IMR-90 (cell line): ENCODE results near the gene FAXDC2. TPM values are rescaled to one million over a fixed set of nuclear protein-coding genes. Genes with fewer than 3 reads are reported as not detected.

Experiments
- ATAC-seq: fragments of 200-7000 bp; cut with Tn5 transposase; 2 replicates; pipeline ENCODE4 v1.9.1; 2020; ENCODE audit warnings: low read depth, mild to moderate bottlenecking, moderate library complexity
- BruUV-seq: library from RNA; stranded (reverse); fragments of 400-500 nt; replicated peaks from 2 replicates; lab custom pipeline; 2021; lab: Mats Ljungman, UMichigan
- CTCF ChIA-PET: fragments of 300-600 bp; formaldehyde crosslinking; extraction: SDS; loops from one replicate; lab custom pipeline; 2021; ENCODE audit warnings: antibody characterized with exemption; lab: Yijun Ruan, JAX
- POLR2A ChIA-PET: fragments of 300-600 bp; sonication (Branson Sonifier 250); formaldehyde crosslinking; loops from one replicate; lab custom pipeline; 2022; ENCODE audit warnings: antibody characterized with exemption; ENCODE audit not compliant: unreplicated experiment; lab: Charles Lee
- DNase-seq: peaks from one replicate; pipeline ENCODE4 v3.0.0; 2013
- H2AFZ ChIP-seq: replicated peaks from 2 replicates; pipeline ENCODE3; 2013; ENCODE audit warnings: low read length, mild to moderate bottlenecking; ENCODE audit not compliant: poor library complexity
- H2AK5ac ChIP-seq: 2 replicates; pipeline ENCODE4 v1.6.1; 2013; ENCODE audit warnings: low read depth, low read length, inconsistent platforms
- H2AK9ac ChIP-seq: replicated peaks from 2 replicates; pipeline ENCODE3; 2013; ENCODE audit warnings: mild to moderate bottlenecking, low read depth, low read length, moderate library complexity; ENCODE audit not compliant: poor library complexity
- H2BK120ac ChIP-seq: 2 replicates; pipeline ENCODE4 v1.6.1; 2013; ENCODE audit warnings: low read depth, low read length, inconsistent platforms
- H2BK15ac ChIP-seq: 3 replicates; pipeline ENCODE4 v1.6.1; 2013; ENCODE audit warnings: low read depth, low read length, inconsistent platforms
- H2BK20ac ChIP-seq: 2 replicates; pipeline ENCODE4 v1.6.1; 2013; ENCODE audit warnings: low read depth, mild to moderate bottlenecking, inconsistent platforms, low read length, moderate library complexity
- H2BK5ac ChIP-seq: 2 replicates; pipeline ENCODE4 v1.6.1; 2013; ENCODE audit warnings: mild to moderate bottlenecking, low read depth, low read length, inconsistent platforms; ENCODE audit not compliant: poor library complexity, severe bottlenecking
- H3K14ac ChIP-seq: replicated peaks from 2 replicates; pipeline ENCODE4 v1.6.1; 2013; ENCODE audit warnings: low read depth, low read length, inconsistent platforms
- H3K18ac ChIP-seq: 2 replicates; pipeline ENCODE4 v1.6.1; 2013; ENCODE audit warnings: low read depth, low read length, control low read depth
- H3K23ac ChIP-seq: 2 replicates; pipeline ENCODE4 v1.6.1; 2013; ENCODE audit warnings: low read depth, low read length, inconsistent platforms
- H3K27ac ChIP-seq: 2 replicates; pipeline ENCODE4 v1.5.1; 2013; ENCODE audit warnings: mild to moderate bottlenecking, control low read depth, low read length; ENCODE audit not compliant: insufficient read depth
- H3K27me3 ChIP-seq: 2 replicates; pipeline ENCODE4 v1.6.1; 2013; ENCODE audit warnings: low read length; ENCODE audit not compliant: control insufficient read depth, insufficient read depth
- H3K36me3 ChIP-seq: 2 replicates; pipeline ENCODE4 v1.6.1; 2013; ENCODE audit warnings: low read length, mixed read lengths; ENCODE audit not compliant: control insufficient read depth, insufficient read depth
- H3K4ac ChIP-seq: 2 replicates; pipeline ENCODE4 v1.6.1; 2013; ENCODE audit warnings: low read depth, low read length, inconsistent platforms
- H3K4me1 ChIP-seq: 2 replicates; pipeline ENCODE4 v1.6.1; 2013; ENCODE audit warnings: low read length, mixed read lengths; ENCODE audit not compliant: control insufficient read depth, insufficient read depth
- H3K4me2 ChIP-seq: 2 replicates; pipeline ENCODE4 v1.6.1; 2013; ENCODE audit warnings: low read depth, mild to moderate bottlenecking, control low read depth, low read length, moderate library complexity
- H3K4me3 ChIP-seq: 2 replicates; pipeline ENCODE4 v1.5.1; 2013; ENCODE audit warnings: low read depth, mild to moderate bottlenecking, control low read depth, low read length, moderate library complexity; ENCODE audit not compliant: insufficient read depth
- H3K56ac ChIP-seq: 2 replicates; pipeline ENCODE4 v1.6.1; 2013; ENCODE audit warnings: low read length, inconsistent platforms; ENCODE audit not compliant: insufficient read depth; ENCODE audit errors: extremely low read depth
- H3K79me1 ChIP-seq, 2 experiments: 2 replicates each; pipeline ENCODE4 v1.6.1; 2013; ENCODE audit warnings: low read length in 2 of 2, inconsistent platforms in 1 of 2, low read depth in 1 of 2
- H3K9ac ChIP-seq: 2 replicates; pipeline ENCODE4 v1.6.1; 2013; ENCODE audit warnings: low read depth, low read length, control low read depth
- H3K9me1 ChIP-seq: 2 replicates; pipeline ENCODE4 v1.6.1; 2013; ENCODE audit warnings: low read length, inconsistent platforms; ENCODE audit not compliant: insufficient read depth
- H3K9me3 ChIP-seq: 2 replicates; pipeline ENCODE4 v1.6.1; 2013; ENCODE audit warnings: low read length; ENCODE audit not compliant: control insufficient read depth, insufficient read depth
- H4K20me1 ChIP-seq: 2 replicates; pipeline ENCODE4 v1.6.1; 2013; ENCODE audit warnings: low read length, inconsistent platforms; ENCODE audit not compliant: insufficient read depth
- H4K5ac ChIP-seq: 2 replicates; pipeline ENCODE4 v1.6.1; 2013; ENCODE audit warnings: mild to moderate bottlenecking, low read depth, low read length, control low read depth
- H4K8ac ChIP-seq, 2 experiments: 2 replicates each; pipeline ENCODE4 v1.6.1; 2013; ENCODE audit warnings: low read depth in 2 of 2, low read length in 2 of 2, control low read depth in 1 of 2, inconsistent platforms in 1 of 2
- H4K91ac ChIP-seq: 2 replicates; pipeline ENCODE4 v1.6.1; 2013; ENCODE audit warnings: low read depth, low read length, inconsistent platforms; ENCODE audit not compliant: insufficient read depth
- CEBPB ChIP-seq: IDR thresholded peaks from 2 replicates; pipeline ENCODE4 v1.6.1; 2012; ENCODE audit warnings: low read depth, low read length, improper control_type of control experiment
- CHD1 ChIP-seq: IDR thresholded peaks from 2 replicates; pipeline ENCODE4 v1.6.1; 2012; ENCODE audit warnings: low read depth, low read length, improper control_type of control experiment
- CTCF ChIP-seq: conservative IDR thresholded peaks from 2 replicates; pipeline ENCODE4 v1.5.1; 2012; ENCODE audit warnings: mild to moderate bottlenecking, low read depth, low read length, improper control_type of control experiment
- POLR2A ChIP-seq: IDR thresholded peaks from 2 replicates; pipeline ENCODE4 v1.6.1; 2012; ENCODE audit warnings: mild to moderate bottlenecking, low read depth, low read length
- RAD21 ChIP-seq: IDR thresholded peaks from 2 replicates; pipeline ENCODE4 v1.6.1; 2012; ENCODE audit warnings: low read length, improper control_type of control experiment
- RFX5 ChIP-seq: IDR thresholded peaks from 2 replicates; pipeline ENCODE4 v1.8.0; 2012; ENCODE audit warnings: low read depth, mild to moderate bottlenecking, low read length, moderate library complexity
- SMC3 ChIP-seq: fragments of 150-350 bp; IDR thresholded peaks from 2 replicates; pipeline ENCODE4 v1.6.1; 2016; ENCODE audit warnings: low read depth, mild to moderate bottlenecking, antibody characterized with exemption, low read length, moderate library complexity
- USF2 ChIP-seq: fragments of 150-350 bp; IDR thresholded peaks from 2 replicates; pipeline ENCODE4 v1.6.1; 2017; ENCODE audit warnings: mild to moderate bottlenecking, antibody characterized with exemption, low read length, low read depth
- WGBS, 2 experiments: methylation state at CpG; one replicate each; pipeline versions ENCODE4 v1.1.5 to v1.1.7; 2013; ENCODE audit warnings: missing lambda C conversion rate in 2 of 2; ENCODE audit not compliant: insufficient read length in 1 of 2; ENCODE audit errors: extremely low coverage in 2 of 2; 5-methylcytosine and 5-hydroxymethylcytosine counted together
- dilution Hi-C: fragments of 300-500 bp; cut with HindIII; formaldehyde crosslinking; loops from one replicate; pipeline ENCODE4 v1.14.3; 2018; ENCODE audit warnings: low sequenced_read_pairs; ENCODE audit not compliant: unreplicated experiment
- in situ Hi-C: fragments of 300-500 bp; cut with MboI; formaldehyde crosslinking; loops from 3 replicates; pipeline ENCODE4 v1.14.3; 2019; ENCODE audit warnings: low sequenced_read_pairs, inconsistent platforms, mixed read lengths
- intact Hi-C: fragments of 100-400 bp; cut with micrococcal nuclease; formaldehyde crosslinking; loops from 2 replicates; pipeline ENCODE4 v1.10.0; 2022
- polyA plus RNA-seq, 3 experiments: library from polyadenylated mRNA; depleted of rRNA; stranded (reverse); fragments of >200 nt; gene quantifications; 2 replicates each; pipeline ENCODE4 v1.2.3, GENCODE V29; 2012; ENCODE audit warnings: low replicate concordance in 1 of 3
- total RNA-seq: library from RNA; depleted of rRNA; stranded (reverse); fragments of >200 nt; gene quantifications from 2 replicates; pipeline ENCODE4 v1.2.3, GENCODE V29; 2012
- TF ChIP-seq, protein P1 (sequence below): fragments of 150-350 bp; IDR thresholded peaks from 2 replicates; pipeline ENCODE4 v1.6.1; 2016; ENCODE audit warnings: low read depth, mild to moderate bottlenecking, low read length, moderate library complexity, borderline replicate concordance

Gene FAXDC2
- total and polyA plus RNA-seq, 2 of the 4 experiments (the other 2 are of a cell fraction) = 4.3 to 8.9 TPM

DNA sequence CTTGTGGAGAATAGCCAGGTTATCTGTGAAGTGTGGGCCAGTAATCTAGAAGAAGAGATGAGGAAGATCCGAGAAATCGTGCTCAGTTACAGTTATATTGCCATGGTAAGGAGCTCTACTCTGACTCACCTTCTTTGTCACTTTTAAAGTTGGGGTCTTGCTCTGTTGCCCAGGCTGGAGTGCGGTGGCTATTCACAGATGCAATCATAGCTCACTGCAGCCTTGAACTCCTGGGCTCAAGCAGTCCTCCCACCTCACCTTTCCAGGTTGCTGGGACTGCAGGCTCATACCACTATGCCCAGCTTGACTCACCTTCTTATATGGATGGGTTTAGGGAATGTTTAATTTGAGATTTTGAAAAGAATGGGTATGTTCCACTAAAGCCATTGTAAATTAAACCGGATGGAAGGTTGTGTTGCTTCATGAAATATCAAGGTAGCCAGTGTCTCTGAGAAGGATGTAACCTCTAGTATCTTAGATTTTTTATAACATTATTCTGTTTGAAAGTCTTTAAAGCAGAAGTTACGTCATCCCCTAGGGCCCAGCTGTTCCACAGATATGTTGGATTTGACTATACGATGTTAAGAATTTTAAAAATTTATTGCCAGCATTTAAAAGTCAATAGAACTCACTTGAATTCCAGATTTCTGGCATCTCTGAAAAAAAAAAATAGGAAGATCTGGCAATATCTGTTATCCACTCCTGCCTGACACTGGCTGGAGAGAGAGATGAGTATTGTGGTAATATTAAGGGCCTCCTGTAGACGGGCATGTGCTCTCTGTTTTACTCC lies 13.1 kb upstream of the FAXDC2 start:
- no peak overlapping the region for H2AK9ac ChIP-seq
- H2BK15ac ChIP-seq = no peak overlapping the region
- H4K91ac ChIP-seq = no peak overlapping the region
- WGBS, 2 experiments = no CpG with 5 or more reads among the region's 7 CpGs
- no peak overlapping the region for H3K23ac ChIP-seq
- peaks cover 13% of the 10 kb centered on the region for H3K36me3 ChIP-seq
- DNase-seq = no peak
- H3K9me1 ChIP-seq = 0 out of 2 replicates have a peak, but pooled peaks cover 3% of the 10 kb centered on the region
- H4K5ac ChIP-seq = no peak overlapping the region
- no peak overlapping the region for H4K8ac ChIP-seq
- H3K4ac ChIP-seq = no peak overlapping the region
- H3K79me1 ChIP-seq = peaks cover 20 to 56% of the 10 kb centered on the region in 2 experiments
- H3K14ac ChIP-seq = no peak overlapping the region
- no peak for TF ChIP-seq RAD21
- no peak for TF ChIP-seq CTCF
- no peak for TF ChIP-seq CEBPB
- no peak for TF ChIP-seq SMC3
- TF ChIP-seq USF2 = no peak
- TF ChIP-seq RFX5 = no peak
- TF ChIP-seq, protein P1, sequence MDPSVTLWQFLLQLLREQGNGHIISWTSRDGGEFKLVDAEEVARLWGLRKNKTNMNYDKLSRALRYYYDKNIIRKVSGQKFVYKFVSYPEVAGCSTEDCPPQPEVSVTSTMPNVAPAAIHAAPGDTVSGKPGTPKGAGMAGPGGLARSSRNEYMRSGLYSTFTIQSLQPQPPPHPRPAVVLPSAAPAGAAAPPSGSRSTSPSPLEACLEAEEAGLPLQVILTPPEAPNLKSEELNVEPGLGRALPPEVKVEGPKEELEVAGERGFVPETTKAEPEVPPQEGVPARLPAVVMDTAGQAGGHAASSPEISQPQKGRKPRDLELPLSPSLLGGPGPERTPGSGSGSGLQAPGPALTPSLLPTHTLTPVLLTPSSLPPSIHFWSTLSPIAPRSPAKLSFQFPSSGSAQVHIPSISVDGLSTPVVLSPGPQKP = no peak
- TF ChIP-seq CHD1 = no peak
- TF ChIP-seq POLR2A = no peak
- no peak overlapping the region for H3K4me3 ChIP-seq
- H3K4me1 ChIP-seq = peaks cover 3% of the 10 kb centered on the region
- dilution Hi-C loops (no loop called here), intact Hi-C loops (no loop called here), in situ Hi-C loops (no loop called here)
- H3K9ac ChIP-seq = no peak overlapping the region
- peaks cover 29% of the 10 kb centered on the region for H4K20me1 ChIP-seq
- H2AK5ac ChIP-seq = no peak overlapping the region
- CTCF ChIA-PET = interaction anchor here (1.1 kb wide), 1 partner anchor 213 kb away, joined by 3 read pairs; no protein-coding TSS in a partner anchor
- no peak overlapping the region for H3K18ac ChIP-seq
- no peak for ATAC-seq
- no peaks in the 10 kb centered on the region for H3K27me3 ChIP-seq
- POLR2A ChIA-PET = no interaction called here
- no peak overlapping the region for H2BK20ac ChIP-seq
- H3K27ac ChIP-seq = no peak overlapping the region
- no TSS peak for BruUV-seq
- no peak overlapping the region for H3K56ac ChIP-seq
- no peak overlapping the region for H2AFZ ChIP-seq
- H3K9me3 ChIP-seq = no peaks in the 10 kb centered on the region
- H2BK5ac ChIP-seq = no peak overlapping the region
- no peak overlapping the region for H2BK120ac ChIP-seq
- no peak overlapping the region for H3K4me2 ChIP-seq
